H9 (cell line): ENCODE data around the gene HVCN1. TPM values are rescaled to one million over a fixed set of nuclear protein-coding genes. Genes with fewer than 3 reads are reported as not detected.
"Not testable (repeated sequence)": the region's sequence is repeated elsewhere in the genome, so short reads cannot be mapped to it uniquely, and the experiment has no call there.

ENCODE experiments used
- DNase-seq: peaks from one replicate; pipeline ENCODE4 v3.0.0-alpha.2; 2017
- H2AFZ ChIP-seq: one replicate; pipeline ENCODE4 v1.6.1; 2013; ENCODE audit warnings: mild to moderate bottlenecking, low read length, control low read depth, moderate library complexity
- H2AK5ac ChIP-seq: 2 replicates; pipeline ENCODE4 v1.6.1; 2013; ENCODE audit warnings: low read length, control low read depth, mixed read lengths; ENCODE audit not compliant: insufficient read length
- H2BK120ac ChIP-seq: one replicate; pipeline ENCODE4 v1.6.1; 2013; ENCODE audit warnings: low read depth, mild to moderate bottlenecking, low read length, control low read depth, inconsistent platforms; ENCODE audit not compliant: poor library complexity, severe bottlenecking
- H2BK12ac ChIP-seq: 2 replicates; pipeline ENCODE4 v1.6.1; 2013; ENCODE audit warnings: low read length, control low read depth, mixed read lengths, low read depth; ENCODE audit not compliant: insufficient read length
- H2BK15ac ChIP-seq: 2 replicates; pipeline ENCODE4 v1.6.1; 2013; ENCODE audit warnings: low read depth, low read length, control low read depth
- H2BK20ac ChIP-seq: one replicate; pipeline ENCODE4 v1.6.1; 2013; ENCODE audit warnings: low read depth, mild to moderate bottlenecking, low read length, control low read depth, inconsistent platforms; ENCODE audit not compliant: poor library complexity, severe bottlenecking
- H2BK5ac ChIP-seq: 2 replicates; pipeline ENCODE4 v1.6.1; 2013; ENCODE audit warnings: low read length, control low read depth, mixed read lengths; ENCODE audit not compliant: insufficient read length
- H3K14ac ChIP-seq: 2 replicates; pipeline ENCODE4 v1.6.1; 2013; ENCODE audit warnings: low read length, control low read depth; ENCODE audit not compliant: insufficient read depth
- H3K18ac ChIP-seq: 2 replicates; pipeline ENCODE4 v1.6.1; 2013; ENCODE audit warnings: low read depth, mild to moderate bottlenecking, mixed read lengths, low read length, control low read depth; ENCODE audit not compliant: insufficient read length
- H3K23ac ChIP-seq: 2 replicates; pipeline ENCODE4 v1.6.1; 2013; ENCODE audit warnings: low read length, control low read depth, mixed read lengths, low read depth; ENCODE audit not compliant: insufficient read length
- H3K23me2 ChIP-seq: 2 replicates; pipeline ENCODE4 v1.6.1; 2013; ENCODE audit warnings: low read depth, mild to moderate bottlenecking, mixed read lengths, low read length, control low read depth; ENCODE audit not compliant: insufficient read length, poor library complexity, severe bottlenecking
- H3K27ac ChIP-seq: 2 replicates; pipeline ENCODE4 v1.5.1; 2013; ENCODE audit warnings: low read length, control low read depth, mixed read lengths, low read depth; ENCODE audit not compliant: insufficient read length
- H3K27me3 ChIP-seq: 2 replicates; pipeline ENCODE4 v1.6.1; 2013; ENCODE audit warnings: low read length, control low read depth, inconsistent platforms; ENCODE audit not compliant: insufficient read depth
- H3K4ac ChIP-seq: 2 replicates; pipeline ENCODE4 v1.6.1; 2013; ENCODE audit warnings: low read depth, mild to moderate bottlenecking, control low read depth, inconsistent platforms, low read length, moderate library complexity
- H3K4me1 ChIP-seq: 2 replicates; pipeline ENCODE4 v1.6.1; 2013; ENCODE audit warnings: low read length, control low read depth, inconsistent platforms; ENCODE audit not compliant: insufficient read depth
- H3K4me2 ChIP-seq: 2 replicates; pipeline ENCODE4 v1.6.1; 2013; ENCODE audit warnings: low read length, control low read depth, mixed read lengths; ENCODE audit not compliant: insufficient read length, insufficient read depth
- H3K56ac ChIP-seq: 2 replicates; pipeline ENCODE4 v1.6.1; 2013; ENCODE audit warnings: low read depth, mild to moderate bottlenecking, mixed read lengths, low read length, control low read depth; ENCODE audit not compliant: insufficient read length
- H3K79me1 ChIP-seq: 2 replicates; pipeline ENCODE4 v1.6.1; 2013; ENCODE audit warnings: low read depth, mild to moderate bottlenecking, moderate library complexity, low read length, control low read depth, inconsistent platforms; ENCODE audit not compliant: insufficient read depth, poor library complexity, severe bottlenecking
- H3K79me2 ChIP-seq: 2 replicates; pipeline ENCODE4 v1.6.1; 2013; ENCODE audit warnings: low read length, control low read depth, inconsistent platforms; ENCODE audit not compliant: insufficient read depth
- H3K9ac ChIP-seq: 2 replicates; pipeline ENCODE4 v1.6.1; 2013; ENCODE audit warnings: low read length, control low read depth, mixed read lengths; ENCODE audit not compliant: insufficient read length; ENCODE audit errors: extremely low read depth
- H3K9me3 ChIP-seq: one replicate; pipeline ENCODE4 v1.6.1; 2013; ENCODE audit warnings: low read depth, low read length, inconsistent platforms; ENCODE audit not compliant: control insufficient read depth
- H3T11ph ChIP-seq: one replicate; pipeline ENCODE4 v1.6.1; 2013; ENCODE audit warnings: mild to moderate bottlenecking, low read length, control low read depth, inconsistent platforms
- H4K20me1 ChIP-seq: one replicate; pipeline ENCODE4 v1.6.1; 2013; ENCODE audit not compliant: control insufficient read depth, insufficient read length, insufficient read depth
- H4K5ac ChIP-seq: 2 replicates; pipeline ENCODE4 v1.6.1; 2013; ENCODE audit warnings: low read depth, mild to moderate bottlenecking, mixed read lengths, low read length, control low read depth; ENCODE audit not compliant: insufficient read length
- H4K8ac ChIP-seq: replicated peaks from 2 replicates; pipeline ENCODE4 v1.6.1; 2013; ENCODE audit warnings: low read length, control low read depth, mixed read lengths, low read depth; ENCODE audit not compliant: insufficient read length
- H4K91ac ChIP-seq: 2 replicates; pipeline ENCODE4 v1.6.1; 2013; ENCODE audit warnings: low read depth, mild to moderate bottlenecking, moderate library complexity, mixed read lengths, low read length, control low read depth; ENCODE audit not compliant: insufficient read length
- H3K27ac Mint-ChIP-seq, 3 experiments: 2 replicates in 2 of 3; 3 replicates in 1 of 3; pipeline ENCODE4 v1.8.0; 2020 to 2021; ENCODE audit warnings: mixed read lengths in 3 of 3, mild to moderate bottlenecking in 1 of 3, moderate library complexity in 1 of 3
- H3K27me3 Mint-ChIP-seq: 2 replicates; pipeline ENCODE4 v1.8.0; 2021; ENCODE audit warnings: low read depth, mild to moderate bottlenecking, moderate library complexity, mixed read lengths
- H3K36me3 Mint-ChIP-seq, 3 experiments: 2 replicates in 2 of 3; 3 replicates in 1 of 3; pipeline ENCODE4 v1.8.0; 2020 to 2021; ENCODE audit warnings: low read depth in 3 of 3, mixed read lengths in 3 of 3; ENCODE audit not compliant: insufficient read depth in 1 of 3
- H3K4me1 Mint-ChIP-seq, 2 experiments: 2 replicates each; pipeline ENCODE4 v1.8.0; 2020; ENCODE audit warnings: mixed read lengths in 2 of 2
- H3K4me3 Mint-ChIP-seq, 2 experiments: 2 replicates in 1 of 2; 3 replicates in 1 of 2; pipeline ENCODE4 v1.8.0; 2020 to 2021; ENCODE audit warnings: mild to moderate bottlenecking in 2 of 2, mixed read lengths in 2 of 2, moderate library complexity in 1 of 2
- H3K9me3 Mint-ChIP-seq, 2 experiments: 2 replicates in 1 of 2; 3 replicates in 1 of 2; pipeline ENCODE4 v1.8.0; 2020; ENCODE audit warnings: mild to moderate bottlenecking in 2 of 2, mixed read lengths in 2 of 2, moderate library complexity in 1 of 2
- CTCF ChIP-seq: fragments of 200-600 bp; sonication (generic); conservative IDR thresholded peaks from 3 replicates; pipeline ENCODE4 v1.8.0; 2021; ENCODE audit warnings: antibody characterized with exemption, mild to moderate bottlenecking
- WGBS: extraction: QIAGEN DNeasy Blood & Tissue Kit; methylation state at CpG from one replicate; pipeline ENCODE4 v1.1.7; 2013; ENCODE audit warnings: missing lambda C conversion rate, low lambda C conversion rate, mixed read lengths; ENCODE audit not compliant: insufficient read length; ENCODE audit errors: extremely low coverage; 5-methylcytosine and 5-hydroxymethylcytosine counted together
- total RNA-seq: library from RNA; stranded (reverse); gene quantifications from 2 replicates; pipeline ENCODE4 v1.2.1, GENCODE V29; 2021

HVCN1 gene
- total RNA-seq, 1 experiment from 2014 or later = 5.2 TPM

- H4K8ac ChIP-seq, H3T11ph ChIP-seq, H3K27ac ChIP-seq, H2BK5ac ChIP-seq, H3K9ac ChIP-seq, H3K4me2 ChIP-seq, H2BK12ac ChIP-seq, H3K36me3 Mint-ChIP-seq, H3K4ac ChIP-seq, H3K4me1 ChIP-seq, H3K56ac ChIP-seq, H3K9me3 Mint-ChIP-seq, H3K27me3 ChIP-seq, H3K18ac ChIP-seq, H3K79me1 ChIP-seq, H3K79me2 ChIP-seq, H2BK15ac ChIP-seq, H3K27me3 Mint-ChIP-seq, H2BK120ac ChIP-seq, H4K20me1 ChIP-seq, H3K4me1 Mint-ChIP-seq, H3K23me2 ChIP-seq, H2AK5ac ChIP-seq, H3K23ac ChIP-seq, H2AFZ ChIP-seq, H3K4me3 Mint-ChIP-seq, H4K5ac ChIP-seq, H3K9me3 ChIP-seq, H2BK20ac ChIP-seq, H3K14ac ChIP-seq, H4K91ac ChIP-seq, H3K27ac Mint-ChIP-seq: not testable (repeated sequence)
- peak; percentile 81 for TF ChIP-seq CTCF
- WGBS = no CpG with 5 or more reads among the region's 14 CpGs
- DNase-seq = peak; percentile 54
Observed at GRCh38 chr12:110602085-110602814, 86.7 kb downstream of the HVCN1 start.
